SK-N-SH (cell line): ENCODE results near the gene MAGEA1. TPM values are rescaled to one million over a fixed set of nuclear protein-coding genes. Genes with fewer than 3 reads are reported as not detected.

Source experiments
- CTCF ChIA-PET: fragments of 300-600, 350-600 bp; formaldehyde crosslinking; extraction: SDS; loops from one replicate; lab custom pipeline; 2021; lab: Yijun Ruan, JAX
- POLR2A ChIA-PET: fragments of 350-600 bp; sonication (Branson Sonifier 250); formaldehyde crosslinking; extraction: SDS; loops from one replicate; lab custom pipeline; 2020; ENCODE audit warnings: antibody characterized with exemption, inconsistent platforms; lab: Yijun Ruan, JAX
- DNase-seq: peaks from one replicate; pipeline ENCODE4 v3.0.0; 2012
- H2AFZ ChIP-seq: fragments of 200-600 bp; sonication (generic); 2 replicates; pipeline ENCODE4 v1.8.1; 2016; ENCODE audit warnings: antibody characterized with exemption, mild to moderate bottlenecking, low read depth
- H3F3A ChIP-seq: fragments of 200-600 bp; sonication (generic); replicated peaks from 2 replicates; pipeline ENCODE3; 2016; ENCODE audit warnings: antibody characterized with exemption, mild to moderate bottlenecking; ENCODE audit not compliant: insufficient read depth
- H3K27ac ChIP-seq, 2 experiments: fragments of 200-500 bp in 1 of 2; fragments of 200-600 bp in 1 of 2; sonication (Bioruptor generic) in 1 of 2; sonication (generic), shearing (Covaris generic) in 1 of 2; 2 replicates each; pipeline versions ENCODE4 v1.5.1 to v1.6.1; 2014 to 2016; ENCODE audit warnings: low read depth in 2 of 2, inconsistent platforms in 1 of 2, low read length in 1 of 2, mild to moderate bottlenecking in 1 of 2, mixed read lengths in 1 of 2
- H3K27me3 ChIP-seq: fragments of 200-600 bp; sonication (generic), shearing (Covaris generic); 2 replicates; pipeline ENCODE4 v1.6.1; 2016; ENCODE audit warnings: mixed run types; ENCODE audit not compliant: insufficient read depth
- H3K36me3 ChIP-seq, 2 experiments: fragments of 200-500 bp in 1 of 2; fragments of 200-600 bp in 1 of 2; sonication (Bioruptor generic) in 1 of 2; sonication (generic) in 1 of 2; replicated peaks in 1 of 2; 2 replicates each; pipeline versions ENCODE3 to v1.5.1; 2014 to 2016; ENCODE audit warnings: low read length in 1 of 2, mild to moderate bottlenecking in 1 of 2; ENCODE audit not compliant: insufficient read depth in 2 of 2, control insufficient read depth in 1 of 2
- H3K4me1 ChIP-seq, 2 experiments: fragments of 200-500 bp in 1 of 2; fragments of 200-600 bp in 1 of 2; sonication (Bioruptor generic) in 1 of 2; sonication (generic), shearing (Covaris generic) in 1 of 2; 2 replicates each; pipeline versions ENCODE4 v1.5.1 to v1.6.1; 2014 to 2016; ENCODE audit warnings: low read depth in 1 of 2, low read length in 1 of 2, mixed run types in 1 of 2; ENCODE audit not compliant: insufficient read depth in 2 of 2, control insufficient read depth in 1 of 2
- H3K4me2 ChIP-seq: fragments of 200-600 bp; sonication (generic), shearing (Covaris generic); 2 replicates; pipeline ENCODE4 v1.6.1; 2017; ENCODE audit warnings: mixed run types
- H3K4me3 ChIP-seq, 2 experiments: fragments of 200-500 bp in 1 of 2; fragments of 200-600 bp in 1 of 2; sonication (Bioruptor generic) in 1 of 2; sonication (generic), shearing (Covaris generic) in 1 of 2; 2 replicates each; pipeline versions ENCODE4 v1.5.1 to v1.8.1; 2014 to 2016; ENCODE audit warnings: low read depth in 2 of 2, inconsistent platforms in 1 of 2, low read length in 1 of 2, mild to moderate bottlenecking in 1 of 2, mixed read lengths in 1 of 2, moderate library complexity in 1 of 2
- H3K79me2 ChIP-seq: fragments of 200-600 bp; sonication (generic); 2 replicates; pipeline ENCODE4 v1.8.1; 2017; ENCODE audit warnings: mild to moderate bottlenecking; ENCODE audit not compliant: insufficient read depth
- H3K9ac ChIP-seq: fragments of 200-600 bp; sonication (generic); 2 replicates; pipeline ENCODE4 v1.6.1; 2017; ENCODE audit warnings: mixed run types
- H3K9me2 ChIP-seq: fragments of 200-600 bp; sonication (generic); 2 replicates; pipeline ENCODE4 v1.6.1; 2017; ENCODE audit warnings: mixed run types
- H3K9me3 ChIP-seq: fragments of 200-600 bp; sonication (generic); 2 replicates; pipeline ENCODE4 v1.6.1; 2017; ENCODE audit warnings: mixed run types, mild to moderate bottlenecking, moderate library complexity
- H4K20me1 ChIP-seq: fragments of 200-600 bp; sonication (generic); 2 replicates; pipeline ENCODE4 v1.6.1; 2017; ENCODE audit warnings: mild to moderate bottlenecking, mixed run types; ENCODE audit not compliant: insufficient read depth
- CHD2 ChIP-seq: fragments of 150-350 bp; IDR thresholded peaks from 2 replicates; pipeline ENCODE4 v1.6.1; 2018; ENCODE audit warnings: low read length; ENCODE audit not compliant: partially characterized antibody
- EP300 ChIP-seq, 2 experiments: IDR thresholded peaks; 2 replicates each; pipeline versions ENCODE4 v1.4.0 to v1.6.1; 2012; ENCODE audit warnings: borderline replicate concordance in 1 of 2, low read depth in 1 of 2, low read length in 1 of 2
- EZH2phosphoT487 ChIP-seq: fragments of 200-600 bp; sonication (generic); IDR thresholded peaks from 2 replicates; pipeline ENCODE4 v1.6.1; 2017; ENCODE audit warnings: low read depth, mixed run types, mild to moderate bottlenecking, antibody characterized with exemption, moderate library complexity, borderline replicate concordance
- FOSL2 ChIP-seq: IDR thresholded peaks from 2 replicates; pipeline ENCODE4 v1.4.0; 2012; ENCODE audit warnings: low read depth, mild to moderate bottlenecking, moderate library complexity, borderline replicate concordance
- FOXM1 ChIP-seq: IDR thresholded peaks from 2 replicates; pipeline ENCODE4 v1.4.0; 2012; ENCODE audit warnings: low read depth, mild to moderate bottlenecking
- JUND ChIP-seq: IDR thresholded peaks from 2 replicates; pipeline ENCODE4 v1.4.0; 2012
- MAX ChIP-seq: IDR thresholded peaks from 2 replicates; pipeline ENCODE4 v1.4.0; 2012; ENCODE audit warnings: low read depth
- MXI1 ChIP-seq: IDR thresholded peaks from 2 replicates; pipeline ENCODE4 v1.6.1; 2012; ENCODE audit warnings: mild to moderate bottlenecking, low read depth, low read length, improper control_type of control experiment
- NFIC ChIP-seq: IDR thresholded peaks from 2 replicates; pipeline ENCODE4 v1.4.0; 2012; ENCODE audit warnings: borderline replicate concordance
- NRF1 ChIP-seq: IDR thresholded peaks from 2 replicates; pipeline ENCODE4 v1.6.1; 2012; ENCODE audit warnings: low read depth, mild to moderate bottlenecking, low read length
- PBX3 ChIP-seq: IDR thresholded peaks from 2 replicates; pipeline ENCODE4; 2012
- POLR2AphosphoS5 ChIP-seq: IDR thresholded peaks from 2 replicates; pipeline ENCODE4 v1.6.1; 2012; ENCODE audit warnings: low read depth, low read length
- RAD21 ChIP-seq: IDR thresholded peaks from 2 replicates; pipeline ENCODE4 v1.6.1; 2012; ENCODE audit warnings: mild to moderate bottlenecking, low read length
- RXRA ChIP-seq: IDR thresholded peaks from 2 replicates; pipeline ENCODE4 v1.4.0; 2012; ENCODE audit warnings: low read depth, mild to moderate bottlenecking, borderline replicate concordance
- SIN3A ChIP-seq: IDR thresholded peaks from 2 replicates; pipeline ENCODE4 v1.6.1; 2012; ENCODE audit warnings: low read depth, mild to moderate bottlenecking, low read length, moderate library complexity, borderline replicate concordance
- SMC3 ChIP-seq: IDR thresholded peaks from 2 replicates; pipeline ENCODE4 v1.6.1; 2012; ENCODE audit warnings: low read depth, low read length, improper control_type of control experiment
- TAF1 ChIP-seq: IDR thresholded peaks from 2 replicates; pipeline ENCODE4 v1.6.1; 2012; ENCODE audit warnings: low read depth, mild to moderate bottlenecking, low read length, moderate library complexity, borderline replicate concordance
- TEAD4 ChIP-seq: IDR thresholded peaks from 2 replicates; pipeline ENCODE4 v1.4.0; 2012; ENCODE audit warnings: mild to moderate bottlenecking, borderline replicate concordance; ENCODE audit not compliant: insufficient read depth
- WGBS: methylation state at CpG from one replicate; pipeline ENCODE4 v1.1.6; 2017; ENCODE audit warnings: low lambda C conversion rate; 5-methylcytosine and 5-hydroxymethylcytosine counted together
- polyA plus RNA-seq, 3 experiments: library from polyadenylated mRNA; depleted of rRNA; stranded (reverse); fragments of >200 nt; gene quantifications; 2 replicates each; pipeline ENCODE4 v1.2.3, GENCODE V29; 2012
- TF ChIP-seq, protein P1 (sequence below): fragments of 150-350 bp; IDR thresholded peaks from 2 replicates; pipeline ENCODE4 v1.6.1; 2016; ENCODE audit warnings: mild to moderate bottlenecking, low read depth, low read length
- TF ChIP-seq, protein P2 (sequence below): IDR thresholded peaks from 2 replicates; pipeline ENCODE4 v1.4.0; 2012; ENCODE audit warnings: low read depth, borderline replicate concordance
- TF ChIP-seq, protein P3 (sequence below): fragments of 200-600 bp; sonication (generic); IDR thresholded peaks from 2 replicates; pipeline ENCODE4 v1.6.1; 2017; ENCODE audit warnings: antibody characterized with exemption, mild to moderate bottlenecking, moderate library complexity

Gene MAGEA1
- polyA plus RNA-seq, 1 of the 3 experiments (the other 2 are of a cell fraction): 3.0 TPM

GRCh38 chrX:153209347-153209746, 30.3 kb downstream of the MAGEA1 start (continued):
- TF ChIP-seq PBX3 (no peak), SIN3A (no peak), RXRA (no peak), EZH2phosphoT487 (no peak), SMC3 (no peak), MXI1 (no peak)
- TF ChIP-seq, all 33 proteins: peak for 0

DNA sequence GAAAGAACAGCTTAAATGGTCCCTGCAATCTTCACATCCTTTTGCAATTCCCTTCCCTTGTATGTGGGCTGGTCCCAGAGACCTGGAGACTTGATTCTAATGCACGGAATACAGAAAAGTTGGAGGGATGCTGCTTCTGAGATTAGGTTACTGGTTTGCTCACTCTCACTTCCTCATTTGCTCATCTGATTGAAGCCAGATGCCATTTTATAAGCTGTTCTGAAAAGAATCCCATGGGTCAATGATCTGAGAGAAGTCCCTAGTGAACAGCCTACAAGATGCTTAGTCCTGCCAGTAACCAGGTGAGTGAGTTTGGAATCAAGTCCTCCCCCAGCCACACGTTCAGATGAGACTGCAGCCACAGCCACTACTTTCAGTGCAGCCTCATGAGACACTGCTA, 35.9 kb downstream of the MAGEA1 start:
- Histone ChIP-seq H3K36me3 (no peaks in the 10 kb centered on the region), H3K9me2 (no peaks in the 10 kb centered on the region), H3K9ac (no peak overlapping the region), H4K20me1 (no peaks in the 10 kb centered on the region), H3K4me3 (no peak overlapping the region), H3K9me3 (no peaks in the 10 kb centered on the region), H3K27me3 (peaks cover 22% of the 10 kb centered on the region), H3K27ac (no peak overlapping the region), H2AFZ (no peak overlapping the region), H3K79me2 (no peaks in the 10 kb centered on the region), H3F3A (no peaks in the 10 kb centered on the region), H3K4me2 (no peak overlapping the region), H3K4me1 (no peaks in the 10 kb centered on the region)
- ChIA-PET CTCF (no interaction called here), POLR2A (no interaction called here)
- no peak for DNase-seq
- WGBS: 3% methylated on average over 2 of the region's 2 CpGs
- TF ChIP-seq NRF1: no peak
- TF ChIP-seq, protein P1, sequence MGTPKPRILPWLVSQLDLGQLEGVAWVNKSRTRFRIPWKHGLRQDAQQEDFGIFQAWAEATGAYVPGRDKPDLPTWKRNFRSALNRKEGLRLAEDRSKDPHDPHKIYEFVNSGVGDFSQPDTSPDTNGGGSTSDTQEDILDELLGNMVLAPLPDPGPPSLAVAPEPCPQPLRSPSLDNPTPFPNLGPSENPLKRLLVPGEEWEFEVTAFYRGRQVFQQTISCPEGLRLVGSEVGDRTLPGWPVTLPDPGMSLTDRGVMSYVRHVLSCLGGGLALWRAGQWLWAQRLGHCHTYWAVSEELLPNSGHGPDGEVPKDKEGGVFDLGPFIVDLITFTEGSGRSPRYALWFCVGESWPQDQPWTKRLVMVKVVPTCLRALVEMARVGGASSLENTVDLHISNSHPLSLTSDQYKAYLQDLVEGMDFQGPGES: no peak
- TF ChIP-seq NFIC: no peak
- no peak for TF ChIP-seq PBX3
- TF ChIP-seq SIN3A: no peak
- TF ChIP-seq CHD2: no peak
- no peak for TF ChIP-seq RXRA
- no peak for TF ChIP-seq FOXM1
- TF ChIP-seq TEAD4: no peak
- no peak for TF ChIP-seq MAX
- no peak for TF ChIP-seq POLR2AphosphoS5
- no peak for TF ChIP-seq EP300 (IDR thresholded peaks at IDR 0.05; ENCODE audit: borderline replicate concordance in 1 of 2, low read depth in 1 of 2, low read length in 1 of 2)
- no peak for TF ChIP-seq RAD21
- TF ChIP-seq TAF1: no peak
- TF ChIP-seq, protein P2, sequence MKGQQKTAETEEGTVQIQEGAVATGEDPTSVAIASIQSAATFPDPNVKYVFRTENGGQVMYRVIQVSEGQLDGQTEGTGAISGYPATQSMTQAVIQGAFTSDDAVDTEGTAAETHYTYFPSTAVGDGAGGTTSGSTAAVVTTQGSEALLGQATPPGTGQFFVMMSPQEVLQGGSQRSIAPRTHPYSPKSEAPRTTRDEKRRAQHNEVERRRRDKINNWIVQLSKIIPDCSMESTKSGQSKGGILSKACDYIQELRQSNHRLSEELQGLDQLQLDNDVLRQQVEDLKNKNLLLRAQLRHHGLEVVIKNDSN: no peak
- TF ChIP-seq, protein P3, sequence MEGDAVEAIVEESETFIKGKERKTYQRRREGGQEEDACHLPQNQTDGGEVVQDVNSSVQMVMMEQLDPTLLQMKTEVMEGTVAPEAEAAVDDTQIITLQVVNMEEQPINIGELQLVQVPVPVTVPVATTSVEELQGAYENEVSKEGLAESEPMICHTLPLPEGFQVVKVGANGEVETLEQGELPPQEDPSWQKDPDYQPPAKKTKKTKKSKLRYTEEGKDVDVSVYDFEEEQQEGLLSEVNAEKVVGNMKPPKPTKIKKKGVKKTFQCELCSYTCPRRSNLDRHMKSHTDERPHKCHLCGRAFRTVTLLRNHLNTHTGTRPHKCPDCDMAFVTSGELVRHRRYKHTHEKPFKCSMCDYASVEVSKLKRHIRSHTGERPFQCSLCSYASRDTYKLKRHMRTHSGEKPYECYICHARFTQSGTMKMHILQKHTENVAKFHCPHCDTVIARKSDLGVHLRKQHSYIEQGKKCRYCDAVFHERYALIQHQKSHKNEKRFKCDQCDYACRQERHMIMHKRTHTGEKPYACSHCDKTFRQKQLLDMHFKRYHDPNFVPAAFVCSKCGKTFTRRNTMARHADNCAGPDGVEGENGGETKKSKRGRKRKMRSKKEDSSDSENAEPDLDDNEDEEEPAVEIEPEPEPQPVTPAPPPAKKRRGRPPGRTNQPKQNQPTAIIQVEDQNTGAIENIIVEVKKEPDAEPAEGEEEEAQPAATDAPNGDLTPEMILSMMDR: no peak
- TF ChIP-seq FOSL2: no peak
- no peak for TF ChIP-seq JUND
